GM21717 (cell line): ENCODE data around the gene NOP14.
"Not testable (repeated sequence)": the region's sequence is repeated elsewhere in the genome, so short reads cannot be mapped to it uniquely, and the experiment has no call there.

Experiments used
- ATAC-seq: cut with Tn5 transposase; IDR thresholded peaks from one replicate; pipeline ENCODE4 v1.9.1; 2021; ENCODE audit warnings: mild to moderate bottlenecking, moderate library complexity; ENCODE audit not compliant: unreplicated experiment

Gene NOP14

DNA sequence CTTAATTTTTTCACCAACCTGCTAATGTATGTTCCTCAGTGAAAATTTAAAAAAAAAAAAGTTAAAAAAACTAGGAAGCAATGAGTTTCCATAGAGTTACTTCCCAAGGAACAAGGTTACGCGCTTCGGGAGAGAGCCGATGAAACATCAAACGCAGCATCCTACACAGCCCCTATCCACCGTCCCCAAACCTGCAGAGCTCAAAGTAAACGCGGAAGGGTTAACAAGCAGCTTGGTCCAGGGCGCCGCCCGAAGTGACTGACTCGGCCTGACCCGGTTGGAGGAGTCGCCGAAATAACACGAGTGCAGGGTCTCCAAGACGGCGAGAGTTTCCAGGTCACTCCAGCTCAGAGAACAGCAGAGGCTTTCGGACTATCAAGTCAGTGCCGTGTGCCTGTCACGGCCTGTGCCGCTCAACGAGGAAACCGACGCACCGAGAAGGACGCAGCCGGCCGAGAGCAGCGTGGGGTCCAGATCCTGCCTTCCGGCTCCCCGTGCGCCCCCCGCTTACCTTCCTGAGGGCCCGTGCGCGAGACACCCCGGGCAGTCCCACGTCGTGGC is 512 bp downstream of the NOP14 start:
- ATAC-seq: peak; percentile 28

DNA sequence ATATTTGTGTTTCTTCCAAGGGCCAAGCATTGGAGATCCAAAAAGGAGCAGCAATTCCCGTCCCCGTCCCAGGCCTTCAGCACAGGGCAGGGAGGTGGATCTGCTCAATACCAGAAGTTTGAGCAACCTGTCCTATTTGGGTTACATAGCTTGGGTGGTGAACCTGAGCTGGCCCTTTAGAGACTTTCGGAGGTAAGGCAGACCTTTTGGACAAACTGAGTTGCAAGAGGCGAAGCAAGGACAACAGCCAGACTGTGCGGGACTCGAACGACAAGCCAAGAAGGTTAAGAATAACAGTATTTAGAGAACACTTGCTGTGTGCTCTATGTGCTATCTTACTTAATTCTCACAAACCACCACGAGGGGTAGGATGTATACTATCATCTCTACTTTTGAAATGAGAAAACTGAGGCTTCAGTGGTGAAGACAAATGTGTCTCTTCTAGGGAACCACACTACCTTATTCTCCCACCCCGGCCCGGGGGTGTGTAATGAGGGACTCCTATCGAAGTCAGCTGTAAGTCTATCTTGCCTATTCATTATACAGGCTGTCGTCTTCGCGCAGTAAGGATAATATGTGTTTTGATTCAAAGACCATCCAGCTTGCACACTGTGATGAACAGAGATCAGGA is 1.3 kb downstream of the NOP14 start:
- no peak for ATAC-seq

DNA sequence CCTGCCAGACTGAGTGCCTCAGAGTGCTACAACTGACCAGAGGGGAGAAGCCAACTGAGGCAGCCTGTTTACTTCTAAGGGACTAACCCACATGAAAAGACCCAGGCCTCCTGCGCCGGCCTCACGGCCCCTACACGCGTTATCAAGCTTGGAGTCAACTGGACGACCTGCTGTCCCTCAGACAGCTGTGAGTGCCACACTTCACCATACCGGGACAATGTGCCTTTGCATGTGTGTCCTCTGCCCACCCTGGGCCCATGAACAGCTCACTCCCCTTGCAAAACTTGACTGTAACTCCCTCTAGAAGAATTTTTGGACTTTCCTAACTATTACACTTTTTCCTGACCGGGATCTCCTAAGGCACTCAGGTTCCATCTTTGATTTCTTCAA is 1.8 kb downstream of the NOP14 start:
- ATAC-seq: no peak

DNA sequence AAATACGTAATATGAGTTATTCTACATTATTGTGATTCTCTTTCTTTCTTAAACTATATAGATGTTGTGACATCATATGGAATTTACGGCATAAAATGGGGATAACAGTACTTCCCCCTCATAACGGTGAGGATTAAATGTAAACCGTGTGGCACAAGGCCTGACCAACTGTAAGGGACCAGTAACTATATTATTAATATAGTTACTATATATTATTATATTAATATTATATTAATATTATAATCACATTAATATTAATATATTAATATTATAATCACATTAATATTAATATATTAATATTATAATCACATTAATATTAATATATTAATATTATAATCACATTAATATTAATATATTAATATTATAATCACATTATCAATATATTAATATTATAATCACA is 2.8 kb downstream of the NOP14 start:
- not testable (repeated sequence) for ATAC-seq

DNA sequence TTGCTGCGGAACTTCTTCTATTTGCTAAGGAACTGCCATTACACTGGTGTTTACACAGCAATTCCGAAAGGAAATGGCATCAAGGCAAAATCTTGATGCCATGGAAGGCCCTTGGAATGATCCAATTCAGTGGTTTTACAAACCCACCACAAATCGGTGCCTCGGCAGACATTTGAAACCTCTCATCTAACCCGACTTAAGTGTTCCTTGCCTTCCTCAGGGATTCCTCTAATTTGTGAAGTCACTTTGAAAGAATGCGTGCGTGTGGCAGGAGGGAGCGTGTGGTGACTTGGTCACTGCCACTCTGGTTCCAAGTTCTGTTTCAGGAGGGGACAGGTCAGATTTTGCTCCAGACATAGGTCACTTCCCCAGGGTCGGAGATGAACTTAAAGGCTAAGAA is 4.8 kb downstream of the NOP14 start:
- ATAC-seq: no peak

DNA sequence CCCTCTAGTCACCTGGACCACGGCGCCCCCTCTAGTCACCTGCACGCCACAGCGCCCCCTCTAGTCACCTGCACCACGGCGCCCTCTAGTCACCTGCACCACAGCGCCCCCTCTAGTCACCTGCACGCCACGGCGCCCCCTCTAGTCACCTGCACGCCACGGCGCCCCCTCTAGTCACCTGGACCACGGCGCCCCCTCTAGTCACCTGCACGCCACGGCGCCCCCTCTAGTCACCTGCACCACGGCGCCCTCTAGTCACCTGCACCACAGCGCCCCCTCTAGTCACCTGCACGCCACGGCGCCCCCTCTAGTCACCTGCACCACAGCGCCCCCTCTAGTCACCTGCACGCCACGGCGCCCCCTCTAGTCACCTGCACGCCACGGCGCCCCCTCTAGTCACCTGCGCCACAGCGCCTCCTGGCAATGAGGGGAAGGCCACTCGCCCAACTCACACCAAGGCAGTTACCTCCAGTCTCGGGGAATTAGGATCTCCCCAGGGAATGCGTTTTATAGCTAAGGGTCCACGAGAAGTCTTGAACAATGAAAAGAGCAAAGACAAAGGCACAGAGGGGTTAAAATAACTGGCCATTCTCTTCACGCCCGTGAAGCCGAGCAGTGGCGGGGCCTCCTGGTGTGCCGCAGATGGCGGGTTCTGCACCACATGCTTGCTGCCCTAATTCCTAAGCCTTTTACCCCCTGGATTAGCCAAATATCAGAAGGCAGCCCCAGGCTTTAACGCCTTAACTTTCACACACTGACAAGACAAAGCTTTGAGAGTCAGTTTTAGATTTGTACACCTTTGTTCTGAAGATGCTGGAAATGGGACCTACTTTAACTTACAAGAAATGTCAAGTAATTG is 7.8 kb downstream of the NOP14 start:
- ATAC-seq: not testable (repeated sequence)

DNA sequence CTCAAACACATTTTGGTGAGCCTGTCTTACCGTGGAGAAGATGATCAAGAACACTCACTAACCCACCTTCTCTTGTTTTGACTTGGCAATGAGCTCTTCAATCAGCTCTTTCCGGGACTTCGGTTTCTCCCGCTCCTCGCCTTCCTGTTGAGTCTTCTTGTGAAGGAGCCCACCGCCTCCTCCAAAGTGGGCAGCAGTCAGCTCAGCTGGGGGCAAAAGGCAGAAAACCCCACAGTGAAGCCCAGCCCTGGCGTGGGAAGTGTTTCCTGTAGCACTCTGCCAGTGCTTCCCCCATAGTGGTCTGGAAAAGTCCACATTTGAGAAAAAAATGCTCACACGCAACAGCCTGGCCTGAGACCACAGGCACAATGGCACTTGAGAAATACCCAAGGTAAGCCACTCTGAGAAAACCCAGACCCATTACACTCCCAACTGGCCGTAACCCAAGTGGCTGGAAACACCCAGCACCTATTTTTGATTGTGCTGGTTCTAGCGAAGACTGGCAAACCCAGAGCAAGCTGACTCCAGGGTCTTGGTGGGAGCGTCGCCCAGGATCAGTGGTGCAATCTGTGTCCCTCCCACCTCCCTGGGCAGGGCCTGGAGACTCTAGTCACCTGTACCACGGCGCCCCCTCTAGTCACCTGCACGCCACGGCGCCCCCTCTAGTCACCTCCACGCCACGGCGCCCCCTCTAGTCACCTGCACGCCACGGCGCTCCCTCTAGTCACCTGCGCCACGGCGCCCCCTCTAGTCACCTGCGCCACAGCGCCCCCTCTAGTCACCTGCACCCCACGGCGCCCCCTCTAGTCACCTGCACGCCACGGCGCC is 8.6 kb downstream of the NOP14 start:
- peak; percentile 55 for ATAC-seq

DNA sequence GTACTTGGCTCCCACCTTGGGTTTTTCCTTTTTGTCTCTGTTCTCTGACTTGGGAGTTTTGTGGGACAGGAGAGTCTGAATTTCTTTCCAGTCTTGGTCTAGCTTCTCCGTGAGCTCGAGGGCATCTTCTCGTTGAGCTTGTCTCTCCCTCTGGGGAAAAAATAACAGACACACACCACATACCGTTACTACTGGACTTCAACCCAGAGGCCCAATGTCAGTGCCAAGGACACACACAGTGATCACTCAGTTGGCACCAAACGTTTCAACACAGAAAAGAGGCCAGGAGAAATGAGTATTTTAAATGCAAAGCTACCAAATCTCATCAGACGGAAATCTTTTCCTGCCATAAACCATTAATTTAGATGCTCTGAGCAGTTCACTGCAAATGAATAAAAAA is 9.7 kb downstream of the NOP14 start:
- no peak for ATAC-seq

DNA sequence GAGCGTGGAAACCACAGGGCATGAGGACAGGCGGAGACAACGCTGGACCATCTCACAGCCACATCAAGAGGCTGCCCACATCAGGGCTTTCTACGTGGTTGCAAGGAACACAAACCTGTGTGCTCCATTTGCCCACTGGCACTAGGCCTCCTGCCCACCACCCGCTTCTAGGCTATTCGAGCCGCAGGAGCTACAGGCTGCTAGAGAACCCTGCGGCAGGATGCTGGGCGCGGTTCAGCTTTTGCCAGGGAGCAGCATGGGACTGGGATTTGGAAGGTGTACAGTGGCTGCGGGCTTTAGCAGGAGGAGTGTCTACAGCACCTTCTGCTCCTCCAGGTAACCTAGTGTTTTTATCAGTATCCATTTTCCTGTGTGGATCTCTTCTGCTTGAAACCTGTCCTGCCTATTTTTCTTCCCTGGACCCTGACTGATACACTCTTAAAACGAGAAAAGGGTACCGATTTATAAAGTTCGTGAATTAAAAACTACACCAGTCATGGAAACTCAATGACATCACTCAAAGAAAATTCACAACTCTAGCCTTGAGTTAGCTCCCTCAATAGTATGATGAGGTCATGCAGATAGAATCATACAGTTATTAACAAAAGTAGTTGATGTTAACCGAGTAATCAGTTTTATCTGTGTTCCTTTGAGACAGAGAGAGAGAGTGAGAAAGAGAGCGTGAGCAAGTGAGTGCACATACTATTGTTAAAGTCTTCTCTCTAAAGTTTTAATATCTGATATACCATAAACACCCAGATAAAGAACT is 12.8 kb downstream of the NOP14 start:
- no peak for ATAC-seq

DNA sequence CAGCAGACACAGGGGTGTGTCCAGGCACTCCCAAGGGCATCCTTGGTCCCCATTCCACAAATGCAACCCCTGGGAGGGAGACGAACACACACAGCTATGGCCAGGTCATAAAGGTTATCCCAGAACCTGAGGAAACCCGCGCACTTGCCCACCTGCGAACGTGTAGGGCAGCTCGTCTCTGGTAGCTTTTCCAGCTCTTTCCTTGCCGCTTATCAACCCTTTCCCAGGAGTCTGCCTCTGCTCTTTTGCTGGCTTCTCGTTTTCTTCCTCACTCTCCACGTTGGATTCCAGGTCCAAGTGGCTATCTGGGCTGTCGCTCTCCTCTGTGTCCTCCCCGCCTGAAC is 13.5 kb downstream of the NOP14 start:
- ATAC-seq: no peak

DNA sequence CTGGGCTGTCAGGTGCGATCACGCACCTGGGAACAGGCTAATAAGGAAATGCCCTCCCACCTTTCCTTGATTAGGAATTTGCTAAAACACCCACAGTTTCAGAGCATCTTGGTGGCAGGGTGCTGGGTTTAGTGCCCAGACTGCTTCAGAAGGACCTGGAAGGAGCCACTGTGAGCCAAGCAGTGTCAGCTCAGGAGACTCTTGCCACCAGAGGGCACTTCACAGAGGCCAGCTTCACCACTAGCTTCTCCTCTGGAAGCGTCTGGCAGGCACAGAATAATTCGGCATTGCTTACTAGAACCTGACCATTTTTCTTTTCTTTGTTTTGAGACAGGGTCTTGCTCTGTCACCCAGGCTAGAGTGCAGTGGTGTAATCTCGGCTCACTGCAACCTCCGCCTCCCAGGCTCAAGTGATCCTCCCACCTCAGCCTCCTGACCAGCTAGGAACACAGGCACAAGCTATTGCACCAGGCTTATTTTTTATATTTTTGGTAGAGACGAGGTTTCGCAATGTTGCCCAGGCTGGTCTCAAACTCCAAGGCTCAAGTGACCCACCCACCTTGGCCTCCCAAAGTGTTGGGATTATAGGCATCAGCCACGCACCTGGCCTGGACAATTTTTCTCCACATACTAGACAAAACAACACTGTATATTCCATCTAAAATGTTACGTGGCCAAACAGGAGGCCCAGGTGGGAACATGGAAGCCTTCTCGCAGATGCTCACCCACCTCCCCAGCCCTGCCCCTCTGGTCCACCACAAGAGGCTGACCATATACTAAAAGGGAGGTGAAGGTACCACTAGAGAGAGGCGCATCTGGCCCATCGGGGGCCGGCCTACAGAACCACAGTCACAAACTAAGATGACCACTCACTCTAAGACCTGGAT is 14.1 kb downstream of the NOP14 start:
- ATAC-seq: no peak

DNA sequence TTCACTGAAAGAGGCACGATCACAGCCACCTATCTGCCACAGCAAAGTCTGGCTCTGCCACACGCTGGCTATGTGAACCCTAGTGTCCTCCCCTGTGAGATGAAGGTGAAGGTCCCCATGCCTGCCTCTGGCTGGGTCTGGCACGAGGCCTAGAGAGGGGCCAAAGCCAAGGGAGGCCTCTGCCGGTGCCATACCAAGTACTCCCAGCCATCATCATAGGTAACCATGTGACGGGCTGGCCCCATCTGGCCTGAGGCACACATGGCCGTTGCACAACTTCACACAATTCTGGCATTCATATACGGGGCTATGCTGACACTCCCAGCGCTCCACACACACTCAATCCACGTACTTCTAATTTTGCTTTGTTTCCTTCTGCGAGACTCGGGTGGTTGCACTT is 15.3 kb downstream of the NOP14 start:
- ATAC-seq: no peak

DNA sequence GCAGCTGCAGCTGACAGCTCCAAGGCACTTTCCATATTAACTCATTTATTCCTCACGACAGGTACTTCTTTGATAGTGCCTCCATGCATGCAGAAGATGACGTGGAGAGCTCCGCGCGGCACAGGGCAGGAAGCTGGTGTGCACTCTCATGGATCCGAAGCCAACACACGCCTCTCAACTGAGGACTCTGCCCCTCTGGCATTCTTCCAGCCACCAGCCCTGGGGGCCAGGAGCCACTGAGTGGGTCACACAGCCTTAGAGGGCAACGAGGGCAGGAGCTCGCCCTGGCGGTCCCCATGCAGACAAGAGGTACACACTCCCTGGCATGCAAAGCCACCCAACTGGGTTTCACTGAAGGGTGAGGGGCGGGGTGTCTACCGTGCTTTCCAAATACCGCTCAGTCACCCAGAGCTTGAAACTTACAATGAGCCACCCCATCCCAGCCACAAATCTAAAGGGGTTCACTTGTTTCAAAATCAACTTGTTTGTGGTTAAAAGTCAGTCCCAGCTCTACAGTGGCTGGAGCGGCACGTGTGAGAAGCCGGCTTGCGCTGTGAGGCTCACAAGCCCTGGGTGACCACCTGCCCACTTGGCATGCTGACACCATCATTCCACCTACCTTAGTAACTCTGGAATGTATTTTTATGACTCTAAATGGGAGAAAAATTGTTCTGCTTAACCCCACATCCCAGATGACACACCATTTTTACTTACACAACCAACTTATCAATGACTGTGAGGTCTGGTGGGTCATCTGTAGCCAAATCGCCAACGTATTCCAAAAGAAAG is 16.2 kb downstream of the NOP14 start:
- no peak for ATAC-seq

DNA sequence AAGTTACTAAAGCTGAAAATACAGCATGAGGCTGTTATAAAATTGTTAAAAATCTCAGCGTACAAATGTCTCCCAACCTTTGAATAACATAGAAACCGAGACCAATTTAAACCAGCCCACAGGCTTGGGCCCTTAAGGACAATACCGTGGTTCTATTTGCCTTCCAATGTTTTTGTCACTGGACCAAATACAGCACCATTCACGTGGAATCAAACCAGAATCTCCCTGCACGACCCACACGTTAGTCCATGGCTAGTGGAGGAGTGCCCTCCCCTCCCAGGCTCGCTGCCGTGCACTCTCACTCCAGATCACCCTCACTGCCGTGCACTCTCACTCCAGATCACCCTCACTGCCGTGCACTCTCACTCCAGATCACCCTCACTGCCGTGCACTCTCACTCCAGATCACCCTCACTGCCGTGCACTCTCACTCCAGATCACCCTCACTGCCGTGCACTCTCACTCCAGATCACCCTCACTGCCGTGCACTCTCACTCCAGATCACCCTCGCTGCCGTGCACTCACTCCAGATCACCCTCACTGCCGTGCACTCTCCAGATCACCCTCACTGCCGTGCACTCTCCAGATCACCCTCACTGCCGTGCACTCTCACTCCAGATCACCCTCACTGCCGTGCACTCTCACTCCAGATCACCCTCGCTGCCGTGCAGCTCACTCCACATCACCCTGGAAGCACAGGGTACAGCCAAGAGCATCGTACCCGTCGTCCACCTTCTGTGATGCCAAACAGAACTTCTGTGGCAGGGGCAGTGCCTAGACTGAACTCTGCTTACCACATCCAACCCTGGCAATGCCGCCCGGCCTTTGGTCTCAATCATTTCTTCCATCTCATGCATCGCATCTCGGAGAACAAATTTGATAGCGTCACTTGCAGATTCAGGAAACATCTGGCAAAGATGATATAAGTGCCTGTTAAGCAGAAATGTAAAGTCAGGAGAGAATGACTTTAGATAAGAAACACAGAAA is 17.3 kb downstream of the NOP14 start:
- ATAC-seq: not testable (repeated sequence)

DNA sequence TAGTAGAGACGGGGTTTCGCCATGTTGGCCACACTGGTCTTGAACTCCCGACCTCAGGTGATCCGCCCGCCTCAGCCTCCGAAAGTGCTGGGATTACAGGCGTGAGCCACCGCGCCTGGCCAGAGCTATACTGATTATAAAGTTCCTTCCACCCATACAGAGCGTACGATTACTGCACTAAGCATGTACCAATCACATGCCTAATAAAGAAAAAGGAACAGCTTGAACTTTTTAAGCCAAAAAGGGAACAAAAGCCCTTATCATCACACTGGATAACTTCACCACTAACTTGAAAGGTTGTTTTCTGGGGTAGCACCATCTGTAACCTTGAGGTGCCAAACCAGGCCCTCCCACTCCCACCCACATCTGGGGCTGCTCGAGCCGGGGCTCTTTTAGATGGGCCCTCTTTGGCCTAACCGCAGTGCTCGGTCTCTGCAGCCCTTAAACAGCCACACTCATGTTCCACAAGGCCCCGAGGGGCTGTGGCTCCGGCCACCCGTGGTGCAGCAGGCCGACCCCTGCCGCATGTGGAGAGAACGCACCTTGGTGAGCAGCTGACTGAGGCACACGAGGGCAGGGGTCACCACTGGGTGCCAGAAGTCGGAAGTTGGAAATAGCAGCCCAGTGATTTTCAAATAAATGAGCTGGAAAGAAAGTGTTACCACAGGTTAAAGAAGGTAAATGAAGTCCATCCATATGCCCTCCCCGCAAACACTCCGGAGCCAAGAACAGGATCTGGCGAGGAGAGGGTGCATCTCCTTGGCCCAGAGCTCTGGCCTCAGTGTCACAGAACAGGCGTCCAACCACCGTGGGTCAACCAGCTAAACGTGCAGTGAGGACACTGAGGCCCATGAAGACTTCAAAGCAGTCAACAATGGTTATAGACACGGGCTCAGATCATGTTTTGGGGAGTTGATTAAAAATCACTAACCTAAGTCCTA is 18.4 kb downstream of the NOP14 start:
- ATAC-seq: no peak

DNA sequence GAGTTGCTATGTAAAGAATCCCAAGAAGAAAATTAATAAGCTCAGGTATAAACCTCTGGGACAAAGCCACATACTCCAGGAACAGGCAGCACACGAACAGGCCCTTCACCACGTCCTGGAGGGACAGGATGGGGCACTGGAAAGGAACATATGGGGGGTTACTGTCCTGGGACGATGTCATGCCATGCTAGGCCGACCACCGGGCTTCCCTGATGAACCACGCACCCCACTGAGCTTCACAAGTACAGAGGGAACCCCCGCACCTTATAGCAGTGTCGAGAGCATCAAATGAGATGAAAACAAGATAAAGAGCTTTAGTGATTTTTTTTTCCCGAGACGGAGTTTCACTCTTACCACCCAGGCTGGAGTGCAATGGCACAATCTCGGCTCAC is 19.1 kb downstream of the NOP14 start:
- no peak for ATAC-seq
